ENCODE data around the gene TNNI2.

DNA sequence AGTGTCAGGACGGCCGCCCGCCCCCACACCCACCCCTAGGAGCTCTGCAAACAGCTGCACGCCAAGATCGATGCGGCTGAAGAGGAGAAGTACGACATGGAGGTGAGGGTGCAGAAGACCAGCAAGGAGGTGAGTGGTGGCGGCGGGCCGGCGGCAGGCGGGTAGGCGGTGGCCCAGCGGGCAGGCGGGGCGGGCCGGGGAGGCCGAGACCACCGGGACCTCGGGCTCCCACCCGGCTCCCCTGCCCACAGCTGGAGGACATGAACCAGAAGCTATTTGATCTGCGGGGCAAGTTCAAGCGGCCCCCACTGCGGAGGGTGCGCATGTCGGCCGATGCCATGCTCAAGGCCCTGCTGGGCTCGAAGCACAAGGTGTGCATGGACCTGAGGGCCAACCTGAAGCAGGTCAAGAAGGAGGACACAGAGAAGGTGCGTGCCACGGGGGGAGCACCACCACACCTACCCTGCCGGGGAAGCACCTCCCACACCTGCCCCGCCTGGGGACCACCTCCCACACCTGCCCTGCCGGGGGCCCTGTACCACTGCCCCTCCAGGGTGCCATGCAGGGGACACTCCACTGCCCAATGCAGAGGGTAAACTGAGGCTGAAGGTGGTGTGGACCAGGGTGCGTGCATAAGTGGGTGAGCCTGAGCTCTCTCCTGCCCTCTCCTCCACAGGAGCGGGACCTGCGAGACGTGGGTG, 2.1 kb downstream of the TNNI2 start:
- TF ChIP-seq CTCF (IDR thresholded peaks at IDR 0.05 in 4 of 5, conservative IDR thresholded peaks at IDR 0.05 in 1 of 5) = no peak
- no peak for TF ChIP-seq POLR2A (IDR thresholded peaks at IDR 0.05)

Measured in gastrocnemius medialis (tissue), 4 donors.